IPS-NIHi7 (cell line): ENCODE measurements around the gene ANXA9.
A peak's percentile ranks its signal among the peaks of the same experiment; 100 is the strongest.

Source experiments
- DNase-seq: peaks from one replicate; pipeline ENCODE4 v3.0.0; 2012; ENCODE audit warnings: mixed read lengths; ENCODE audit errors: extremely low spot score

ANXA9 gene

GRCh38 chr1:150974580-150975478 is 7.3 kb upstream of the ANXA9 start, which contains the start of gene CERS2:
Gene CERS2, minus strand, starts transcription at chr1:150974835. Its CDS starts 5,745 bp downstream, at chr1:150969090.
- peak; percentile 83 for DNase-seq

GRCh38 chr1:150976401-150976821 is 5.7 kb upstream of the ANXA9 start:
- no peak for DNase-seq

DNA sequence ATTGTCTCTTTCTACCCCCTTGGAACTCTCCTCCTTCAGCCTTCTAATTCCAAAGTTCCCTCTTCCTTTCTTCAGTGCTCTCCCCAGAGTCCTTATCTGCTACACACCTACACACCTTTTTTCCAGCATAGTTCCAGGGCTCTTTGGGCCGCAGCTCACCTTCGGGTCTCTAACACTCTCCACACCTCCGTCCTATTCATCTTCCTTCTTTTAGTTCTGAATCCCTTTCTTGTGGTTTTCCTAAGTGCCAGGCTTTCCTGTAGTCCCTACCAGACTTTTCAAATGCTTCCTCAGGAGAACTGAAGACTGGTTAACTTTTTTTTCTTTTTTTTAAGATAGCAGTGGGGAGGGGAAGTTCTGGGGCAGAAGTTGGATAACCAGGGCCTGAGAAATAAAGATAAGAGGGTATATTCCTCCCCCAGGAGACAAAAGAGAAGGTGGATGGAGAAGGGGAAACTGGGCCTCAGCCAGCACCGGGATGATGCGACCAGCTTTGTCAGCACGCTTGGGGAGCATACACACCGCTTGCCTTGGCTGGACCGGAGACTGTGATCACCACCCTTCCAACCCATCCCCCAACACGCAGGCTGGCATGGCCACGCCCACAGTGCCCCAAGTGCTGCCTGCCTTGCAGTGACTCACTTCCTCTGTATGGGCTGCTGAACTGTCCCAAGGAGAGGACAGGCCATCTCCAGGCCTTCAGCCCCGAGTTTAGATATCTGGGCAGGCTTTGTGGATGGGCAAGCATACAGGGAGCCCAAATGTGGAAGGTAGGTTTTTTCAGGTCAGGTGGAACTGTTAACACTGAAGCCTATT is 5.0 kb upstream of the ANXA9 start:
- peak; percentile 48 for DNase-seq

GRCh38 chr1:150979092-150980056 is 2.7 kb upstream of the ANXA9 start:
- DNase-seq = peak; percentile 84

DNA sequence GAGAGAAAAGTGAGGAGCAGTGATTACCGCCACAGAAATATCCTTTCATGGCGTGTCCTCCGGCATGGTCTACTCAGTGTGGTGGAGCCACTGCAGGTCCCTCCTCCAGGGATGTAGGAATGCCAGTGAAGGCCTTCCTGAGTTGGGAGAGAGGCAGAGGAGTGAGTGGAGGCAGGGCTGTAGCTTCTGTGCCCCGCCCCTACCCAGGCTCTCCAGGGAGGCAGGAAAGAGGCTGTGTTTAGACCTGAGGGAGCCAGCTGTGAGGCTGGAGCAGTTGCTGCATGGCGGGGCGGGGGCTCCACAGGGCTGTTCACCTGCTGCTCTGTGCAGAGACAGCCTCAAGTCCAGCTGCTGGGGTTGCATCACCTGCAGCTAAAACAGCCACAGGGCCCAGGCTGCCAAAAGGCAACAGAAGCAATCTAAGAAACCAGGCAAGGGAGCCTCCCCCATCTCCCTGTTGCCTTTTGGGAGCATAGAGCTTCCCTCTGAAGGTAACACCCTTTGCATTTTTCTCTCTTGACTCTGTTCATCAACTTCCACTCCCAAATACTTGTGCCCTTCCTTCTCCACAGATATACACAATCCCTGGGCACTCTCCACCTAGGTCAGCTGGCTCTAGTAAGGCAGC is 801 bp upstream of the ANXA9 start:
- peak; percentile 90 for DNase-seq

- no peak for DNase-seq
Observed at GRCh38 chr1:150985179-150985825, 3.2 kb downstream of the ANXA9 start.

DNA sequence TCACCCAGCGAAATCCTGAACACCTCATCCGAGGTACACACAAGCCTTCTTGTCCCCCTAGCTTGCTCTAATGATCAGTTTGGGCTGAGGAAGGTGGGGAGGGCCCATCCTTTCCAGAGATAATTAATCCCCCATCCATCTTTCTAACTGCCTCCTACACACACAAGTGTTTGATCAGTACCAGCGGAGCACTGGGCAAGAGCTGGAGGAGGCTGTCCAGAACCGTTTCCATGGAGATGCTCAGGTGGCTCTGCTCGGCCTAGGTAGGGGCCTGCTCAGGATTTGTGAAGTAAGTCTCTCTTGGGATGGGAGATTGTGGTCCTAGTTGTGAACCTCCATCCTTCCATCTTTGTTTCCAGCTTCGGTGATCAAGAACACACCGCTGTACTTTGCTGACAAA is 5.8 kb downstream of the ANXA9 start:
- DNase-seq = no peak

- no peak for DNase-seq
Observed at GRCh38 chr1:150992626-150993025, 10.5 kb downstream of the ANXA9 start.

DNA sequence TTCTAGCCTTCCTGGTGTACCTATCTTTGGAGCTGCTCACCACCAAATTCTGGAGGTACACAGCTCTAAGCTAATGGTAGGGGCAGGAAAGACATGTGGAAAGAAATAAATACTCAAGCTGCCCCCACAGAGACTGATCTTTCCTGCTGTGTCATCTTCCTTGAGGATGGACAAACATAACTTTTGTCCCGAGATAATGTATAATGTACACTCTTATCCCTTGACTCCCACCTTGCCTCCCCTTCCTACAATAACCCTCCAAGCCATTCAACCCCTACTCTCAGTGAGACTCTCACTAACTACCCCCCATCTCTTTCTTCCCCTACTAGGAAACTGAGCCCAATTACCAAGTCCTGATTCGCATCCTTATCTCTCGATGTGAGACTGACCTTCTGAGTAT is 12.2 kb downstream of the ANXA9 start:
- no peak for DNase-seq

DNA sequence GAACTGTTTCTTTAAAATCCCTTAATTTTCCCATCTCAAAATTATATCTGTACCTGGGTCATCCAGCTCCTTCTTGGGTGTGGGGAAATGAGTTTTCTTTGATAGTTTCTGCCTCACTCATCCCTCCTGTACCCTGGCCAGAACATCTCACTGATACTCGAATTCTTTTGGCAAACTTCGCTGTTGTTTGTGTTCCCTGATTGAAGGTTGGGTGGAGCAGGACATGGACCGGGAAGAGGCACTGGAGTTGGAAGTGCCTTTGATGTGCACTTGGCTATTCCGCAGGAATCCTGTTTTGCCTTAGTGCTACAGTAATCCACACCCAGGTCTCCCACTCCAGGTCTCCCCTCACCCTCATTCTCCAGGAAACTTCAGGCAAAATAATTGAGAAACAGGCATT is 13.4 kb downstream of the ANXA9 start:
- DNase-seq = no peak

GRCh38 chr1:150995896-150996295 is 13.8 kb downstream of the ANXA9 start:
- peak; percentile 46 for DNase-seq

- no peak for DNase-seq
Observed at GRCh38 chr1:150997126-150997872, 15.2 kb downstream of the ANXA9 start.

DNA sequence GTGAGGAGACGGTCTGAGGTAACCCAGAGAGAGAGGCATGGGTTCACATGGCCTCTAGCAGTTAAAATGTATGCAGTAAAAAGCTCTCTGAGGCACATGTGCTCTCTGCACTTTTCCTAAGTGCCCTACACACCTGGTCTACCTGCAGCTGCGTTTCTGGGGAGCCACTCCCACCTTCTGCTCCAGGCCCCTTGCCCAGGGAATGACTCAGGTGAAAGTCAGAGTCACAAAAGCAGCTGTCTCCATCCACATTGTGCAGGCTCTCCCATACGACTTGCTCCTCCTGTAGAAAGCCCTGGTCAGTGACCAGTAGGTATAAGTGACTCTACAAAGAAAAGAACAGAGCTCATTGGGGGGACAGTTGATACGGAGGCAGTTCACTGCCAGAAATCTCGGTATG is 15.9 kb downstream of the ANXA9 start:
- no peak for DNase-seq

- no peak for DNase-seq
Observed at GRCh38 chr1:150999051-150999674, 17.1 kb downstream of the ANXA9 start.

DNA sequence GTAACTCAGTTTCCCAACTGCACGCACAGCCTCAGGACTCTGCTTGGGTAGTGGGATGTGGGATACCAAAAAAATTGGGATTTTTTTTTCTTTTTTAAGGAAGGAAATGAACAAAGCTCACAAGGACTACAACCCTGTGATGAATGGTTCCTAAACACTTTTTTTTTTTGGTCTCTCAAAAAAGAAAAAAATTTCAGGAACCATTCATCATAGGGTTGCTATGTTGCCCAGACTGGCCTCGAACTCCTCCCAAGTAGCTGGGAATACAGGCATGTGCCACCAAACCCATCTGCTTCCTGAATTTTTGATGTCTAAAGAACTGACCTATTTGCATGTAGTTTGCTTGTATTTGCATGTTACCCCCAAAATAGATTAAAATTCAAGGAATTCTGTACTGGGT is 17.8 kb downstream of the ANXA9 start:
- DNase-seq = no peak

DNA sequence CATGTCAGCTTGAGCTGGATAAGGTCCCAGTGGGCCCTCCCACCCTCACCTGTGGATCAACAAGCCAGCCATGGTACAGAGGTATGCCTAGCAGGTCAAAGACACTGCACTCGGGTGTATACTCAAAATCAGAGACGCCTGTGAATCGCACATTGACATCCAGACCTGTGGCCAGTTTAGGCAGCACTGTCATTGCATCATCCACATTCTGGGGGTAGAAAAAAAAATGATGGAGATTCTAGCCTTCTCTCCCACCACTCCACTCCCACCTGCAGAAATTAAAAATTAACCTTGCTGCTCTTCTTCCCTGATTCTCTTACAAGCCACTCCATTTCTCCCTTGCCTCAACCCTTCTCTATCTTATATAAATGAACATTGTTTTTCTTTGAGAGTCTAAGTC is 18.3 kb downstream of the ANXA9 start:
- DNase-seq = no peak

DNA sequence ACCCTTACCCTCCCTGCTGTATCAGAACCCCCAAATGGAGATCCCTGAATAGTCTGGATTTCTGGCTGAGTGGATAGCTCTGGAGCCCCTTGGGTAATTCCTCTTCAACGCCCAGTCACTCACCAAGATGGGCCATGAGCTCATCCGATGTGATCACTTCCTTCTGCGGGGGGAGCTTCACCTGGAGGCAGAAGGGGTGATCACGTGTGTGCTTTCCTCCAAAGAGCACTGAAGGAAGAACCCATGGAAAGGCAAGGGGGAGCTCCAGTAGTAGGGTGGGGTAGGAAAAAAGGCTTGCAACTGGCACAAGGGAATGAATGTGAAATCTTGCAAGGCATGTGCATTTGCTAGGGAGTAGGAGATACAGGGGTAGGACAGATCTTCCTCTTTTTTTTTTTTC is 19.5 kb downstream of the ANXA9 start:
- DNase-seq = no peak

DNA sequence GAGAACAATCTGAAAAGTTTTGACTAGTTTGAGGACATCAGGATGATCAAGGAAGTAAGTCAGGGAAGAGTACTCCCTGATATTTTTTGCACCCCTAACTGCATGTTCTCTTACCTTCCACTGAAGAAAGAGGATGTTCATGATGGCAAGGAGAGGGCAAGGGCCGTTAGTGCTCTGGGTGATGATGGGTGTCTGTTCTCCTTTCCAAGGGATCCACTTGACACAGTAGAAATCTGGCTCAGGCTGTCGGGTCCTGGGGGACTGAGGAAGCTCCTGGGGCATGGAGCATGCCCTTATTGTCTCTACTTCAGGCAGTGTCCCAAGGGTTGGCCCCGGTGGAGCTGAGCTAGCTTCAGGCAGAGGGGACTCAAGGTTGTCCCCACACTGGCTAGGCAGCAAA is 20.0 kb downstream of the ANXA9 start:
- no peak for DNase-seq

DNA sequence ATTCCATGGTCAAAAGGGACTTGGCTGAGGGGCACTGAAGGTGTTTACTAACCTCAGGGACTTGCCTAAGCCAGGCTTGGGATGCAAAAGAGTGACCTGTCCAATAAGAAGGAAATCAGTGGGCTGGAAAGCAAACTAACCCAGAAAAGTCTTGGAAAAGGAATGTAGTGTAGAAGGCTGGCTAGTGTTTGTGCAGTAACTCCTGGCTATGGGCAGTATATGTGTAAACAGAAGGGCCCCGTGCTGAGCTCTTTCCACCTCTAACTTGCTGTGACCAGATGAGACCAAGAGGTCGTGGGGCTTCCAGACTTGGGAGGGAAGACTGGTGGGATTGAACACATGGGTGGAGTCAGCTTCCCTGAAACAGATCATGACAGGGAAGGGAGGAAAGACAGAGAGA is 20.5 kb downstream of the ANXA9 start:
- DNase-seq = no peak
